ENCODE results near the gene NEURL1B. TPM values are rescaled to one million over a fixed set of nuclear protein-coding genes. Genes with fewer than 3 reads are reported as not detected.
A peak's percentile ranks its signal among the peaks of the same experiment; 100 is the strongest.

The NEURL1B gene
- total RNA-seq, 4 donors from 2014 or later = 11.9 to 18.8 (median 15.6) TPM

- WGBS, 2 donors = 47 to 50% methylated on average over 15 to 16 of the region's 17 CpGs
- no peaks in the 10 kb centered on the region for H3K27me3 ChIP-seq
- DNase-seq = no peak
- peaks cover 6 to 40% (median 12%) of the 10 kb centered on the region in 3 donors for H3K4me1 ChIP-seq
- no peaks in the 10 kb centered on the region for H3K9me3 ChIP-seq
- H3K27ac ChIP-seq = peak overlapping the region; percentile 41 to 85 (median 82)
- no peak overlapping the region for H3K4me3 ChIP-seq
- no peaks in the 10 kb centered on the region for H3K36me3 ChIP-seq
- TF ChIP-seq CTCF (IDR thresholded peaks at IDR 0.05) (no peak), POLR2A (IDR thresholded peaks at IDR 0.05) (no peak)
- intact Hi-C loops (cut with DNase I) = no loop called here
These were observed 37.7 kb upstream of the NEURL1B start for GRCh38 chr5:172603251-172603806.

- no peak overlapping the region for H3K4me3 ChIP-seq
- peaks cover 6 to 28% (median 12%) of the 10 kb centered on the region in 3 donors for H3K4me1 ChIP-seq
- no peaks in the 10 kb centered on the region for H3K9me3 ChIP-seq
- no peaks in the 10 kb centered on the region for H3K27me3 ChIP-seq
- H3K27ac ChIP-seq = peak overlapping the region in 2 of 4 donors; percentile 56 to 63
- intact Hi-C loops (cut with DNase I) = no loop called here
- TF ChIP-seq CTCF (IDR thresholded peaks at IDR 0.05) (no peak), POLR2A (IDR thresholded peaks at IDR 0.05) (no peak)
- no peaks in the 10 kb centered on the region for H3K36me3 ChIP-seq
- no peak for DNase-seq
These were observed 35.6 kb upstream of the NEURL1B start for GRCh38 chr5:172605466-172605865.

- no peak for DNase-seq
- H3K36me3 ChIP-seq = no peaks in the 10 kb centered on the region
- no peak overlapping the region for H3K4me3 ChIP-seq
- no peaks in the 10 kb centered on the region for H3K9me3 ChIP-seq
- peak overlapping the region in 3 of 4 donors; percentile 38 to 63 (median 56) for H3K27ac ChIP-seq
- intact Hi-C loops (cut with DNase I) = no loop called here
- 58 to 61% methylated on average over 2 to 4 of the region's 4 CpGs for WGBS, 2 donors
- no peaks in the 10 kb centered on the region for H3K27me3 ChIP-seq
- peaks cover 3 to 23% (median 8%) of the 10 kb centered on the region in 3 donors for H3K4me1 ChIP-seq
- TF ChIP-seq POLR2A (IDR thresholded peaks at IDR 0.05) (no peak), CTCF (IDR thresholded peaks at IDR 0.05) (no peak)
These were observed 34.8 kb upstream of the NEURL1B start for GRCh38 chr5:172606156-172606785.

DNA sequence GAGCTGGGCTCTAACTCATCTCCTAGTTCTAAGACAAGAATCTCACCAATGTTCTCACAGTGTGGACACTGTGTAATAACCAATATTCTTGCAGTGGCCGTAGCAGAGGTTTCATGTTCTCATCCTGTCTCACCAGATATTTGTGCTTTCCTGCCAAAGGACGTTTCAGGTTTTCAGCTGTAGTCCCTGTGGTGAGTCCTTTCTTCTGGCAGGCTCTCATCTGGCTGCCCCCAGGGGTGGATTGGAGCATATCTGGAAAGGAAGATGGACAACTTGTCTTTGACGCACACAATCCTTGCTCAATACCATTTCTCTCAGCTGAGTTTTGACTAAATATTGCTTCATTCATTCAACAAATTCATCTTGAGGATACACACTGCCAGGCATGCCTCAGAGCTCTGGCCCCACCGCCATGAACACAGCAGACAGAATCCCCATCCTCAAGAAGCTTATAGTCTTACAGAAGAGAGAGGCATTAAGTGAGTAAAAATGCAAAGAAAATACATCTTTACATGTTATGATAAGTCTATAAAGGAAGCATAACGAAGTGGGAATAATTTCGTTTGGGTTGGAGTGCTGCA, 33.8 kb upstream of the NEURL1B start:
- TF ChIP-seq POLR2A (IDR thresholded peaks at IDR 0.05) (no peak), CTCF (IDR thresholded peaks at IDR 0.05) (no peak)
- Histone ChIP-seq H3K27ac (peak overlapping the region in 3 of 4 donors; percentile 38 to 63 (median 57)), H3K9me3 (no peaks in the 10 kb centered on the region), H3K4me3 (no peak overlapping the region), H3K4me1 (peaks cover 3 to 13% (median 8%) of the 10 kb centered on the region in 3 donors), H3K36me3 (no peaks in the 10 kb centered on the region), H3K27me3 (no peaks in the 10 kb centered on the region)
- DNase-seq = no peak
- intact Hi-C loops (cut with DNase I) = no loop called here
- 49 to 59% methylated on average over 6 of the region's 6 CpGs for WGBS, 2 donors

DNA sequence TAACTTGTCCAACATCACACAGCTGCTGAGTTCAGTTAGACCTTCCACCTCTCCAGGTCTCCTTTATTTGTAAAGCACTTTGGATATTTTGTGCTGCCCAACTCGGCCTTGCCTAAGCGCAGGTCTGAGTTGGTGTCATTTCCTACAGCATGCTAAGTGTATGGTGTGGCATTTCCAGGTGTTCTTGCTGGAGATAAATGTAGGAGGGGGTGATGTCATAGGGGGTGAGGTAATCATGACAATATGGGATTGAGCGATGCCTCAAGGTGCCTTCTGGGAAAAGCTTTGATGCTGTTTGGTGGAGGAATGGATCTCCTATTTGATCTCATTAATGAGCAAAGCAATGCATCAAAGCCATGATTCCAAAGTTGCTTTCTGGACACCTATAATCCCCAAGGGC, 32.3 kb upstream of the NEURL1B start:
- 94% methylated on average over 2 to 3 of the region's 3 CpGs for WGBS, 2 donors
- no peak for TF ChIP-seq POLR2A (IDR thresholded peaks at IDR 0.05)
- TF ChIP-seq CTCF (IDR thresholded peaks at IDR 0.05) = no peak
- Histone ChIP-seq H3K9me3 (peaks cover 0 to under 1% (median 0%) of the 10 kb centered on the region in 3 donors), H3K27me3 (no peaks in the 10 kb centered on the region), H3K4me3 (no peak overlapping the region), H3K36me3 (no peaks in the 10 kb centered on the region), H3K4me1 (no peaks in the 10 kb centered on the region), H3K27ac (peak overlapping the region in 1 of 4 donors; percentile 31)
- DNase-seq = no peak
- intact Hi-C loops (cut with DNase I) = no loop called here
